CD4-positive, CD25-positive, alpha-beta regulatory T cell (primary cell): Measurements from ENCODE around the gene FBXO36. TPM values are rescaled to one million over a fixed set of nuclear protein-coding genes. Genes with fewer than 3 reads are reported as not detected.
"Not testable (repeated sequence)": the region's sequence is repeated elsewhere in the genome, so short reads cannot be mapped to it uniquely, and the experiment has no call there.

Source experiments
- ATAC-seq, 2 donors: fragments of 150-1000 bp; cut with Tn5 transposase; one replicate each; pipeline ENCODE4 v1.10.0; 2021; ENCODE audit warnings: low read depth in 2 of 2, moderate number of reproducible peaks in 2 of 2, moderate library complexity in 1 of 2
- DNase-seq, 3 donors: peaks; one replicate each; pipeline versions ENCODE4 v3.0.0 to v3.0.0-alpha.2; 2012 to 2022; ENCODE audit warnings: mixed read lengths in 1 of 3
- H3K27ac ChIP-seq: one replicate; pipeline ENCODE4 v1.7.0; 2013; ENCODE audit warnings: mild to moderate bottlenecking, low read length; ENCODE audit not compliant: insufficient read depth, poor library complexity, severe bottlenecking
- H3K27me3 ChIP-seq: one replicate; pipeline ENCODE4 v1.7.0; 2013; ENCODE audit warnings: low read length; ENCODE audit not compliant: control insufficient read depth, insufficient read depth
- H3K36me3 ChIP-seq: one replicate; pipeline ENCODE4 v1.7.0; 2013; ENCODE audit warnings: mild to moderate bottlenecking, low read length, moderate library complexity; ENCODE audit not compliant: control insufficient read depth, insufficient read depth
- H3K4me1 ChIP-seq: 2 replicates; pipeline ENCODE4 v1.7.0; 2013; ENCODE audit warnings: mild to moderate bottlenecking, low read length; ENCODE audit not compliant: insufficient read depth, control insufficient read depth, poor library complexity, severe bottlenecking
- H3K4me3 ChIP-seq: one replicate; pipeline ENCODE4 v1.7.0; 2013; ENCODE audit warnings: low read depth, mild to moderate bottlenecking, low read length, moderate library complexity
- H3K9me3 ChIP-seq, 2 experiments: 1 replicate in 1 of 2; 2 replicates in 1 of 2; pipeline ENCODE4 v1.7.0; 2013; ENCODE audit warnings: low read length in 2 of 2, mild to moderate bottlenecking in 1 of 2, moderate library complexity in 1 of 2; ENCODE audit not compliant: control insufficient read depth in 2 of 2
- H3K27ac Mint-ChIP-seq, 3 donors: one replicate each; pipeline ENCODE4 v1.8.0; 2020 to 2022; ENCODE audit warnings: mild to moderate bottlenecking in 3 of 3, mixed read lengths in 3 of 3, moderate library complexity in 2 of 3
- H3K27me3 Mint-ChIP-seq: one replicate; pipeline ENCODE4 v1.8.0; 2022; ENCODE audit warnings: mild to moderate bottlenecking, mixed read lengths
- H3K36me3 Mint-ChIP-seq: one replicate; pipeline ENCODE4 v1.8.0; 2020; ENCODE audit warnings: mixed read lengths
- H3K4me1 Mint-ChIP-seq, 4 donors: one replicate each; pipeline ENCODE4 v1.8.0; 2020 to 2022; ENCODE audit warnings: mixed read lengths in 4 of 4, mild to moderate bottlenecking in 1 of 4
- H3K4me3 Mint-ChIP-seq, 4 donors: one replicate each; pipeline ENCODE4 v1.8.0; 2020 to 2022; ENCODE audit warnings: mild to moderate bottlenecking in 4 of 4, mixed read lengths in 4 of 4, moderate library complexity in 3 of 4
- H3K9me3 Mint-ChIP-seq, 7 donors: one replicate each; pipeline ENCODE4 v1.8.0; 2020 to 2022; ENCODE audit warnings: mixed read lengths in 7 of 7, mild to moderate bottlenecking in 3 of 7, moderate library complexity in 2 of 7
- polyA plus RNA-seq, 4 donors: library from polyadenylated mRNA; unstranded; fragments of 300-500 nt; fragmentation: Illumina TruSeq; gene quantifications; one replicate each; pipeline ENCODE4 v1.2.3, GENCODE V29; 2021
- total RNA-seq: library from RNA; stranded (reverse); gene quantifications from one replicate; pipeline ENCODE4 v1.2.3, GENCODE V29; 2022

Gene FBXO36
- total and polyA plus RNA-seq, 5 donors from 2014 or later, result 0.72 to 1.3 (median 1.0) TPM

DNA sequence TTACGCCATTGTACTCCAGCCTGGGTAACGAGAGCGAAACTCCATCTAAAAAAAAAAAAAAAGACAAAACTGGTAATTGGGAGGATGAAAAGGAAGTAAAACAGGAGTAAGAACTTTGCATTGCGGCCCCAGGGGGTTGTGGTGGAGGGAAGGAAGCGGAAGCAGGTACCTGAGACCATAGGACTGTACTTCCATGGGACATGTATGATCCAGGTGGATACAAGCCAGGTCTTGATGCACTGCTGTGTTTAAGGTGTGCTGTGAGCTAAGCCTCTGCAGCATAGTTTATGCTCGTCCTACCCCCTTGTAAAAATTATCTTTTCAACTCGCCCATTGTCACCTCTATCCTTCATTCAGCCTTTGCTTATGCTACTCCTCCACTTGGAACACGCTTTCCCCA, 23.7 kb downstream of the FBXO36 start:
- H3K36me3 Mint-ChIP-seq, result no peaks in the 10 kb centered on the region
- Histone ChIP-seq H3K27me3 (no peaks in the 10 kb centered on the region), H3K4me3 (no peak overlapping the region), H3K4me1 (no peaks in the 10 kb centered on the region), H3K9me3 (no peaks in the 10 kb centered on the region), H3K27ac (no peak overlapping the region), H3K36me3 (no peaks in the 10 kb centered on the region)
- DNase-seq (no peak), ATAC-seq (no peak)
- no peak overlapping the region for H3K4me3 Mint-ChIP-seq
- peaks cover 0 to 3% (median 0%) of the 10 kb centered on the region in 4 donors for H3K4me1 Mint-ChIP-seq
- no peaks in the 10 kb centered on the region for H3K27me3 Mint-ChIP-seq
- peaks cover 0 to 2% (median 0%) of the 10 kb centered on the region in 7 donors for H3K9me3 Mint-ChIP-seq
- H3K27ac Mint-ChIP-seq, result peak overlapping the region in 1 of 3 donors; percentile 80

DNA sequence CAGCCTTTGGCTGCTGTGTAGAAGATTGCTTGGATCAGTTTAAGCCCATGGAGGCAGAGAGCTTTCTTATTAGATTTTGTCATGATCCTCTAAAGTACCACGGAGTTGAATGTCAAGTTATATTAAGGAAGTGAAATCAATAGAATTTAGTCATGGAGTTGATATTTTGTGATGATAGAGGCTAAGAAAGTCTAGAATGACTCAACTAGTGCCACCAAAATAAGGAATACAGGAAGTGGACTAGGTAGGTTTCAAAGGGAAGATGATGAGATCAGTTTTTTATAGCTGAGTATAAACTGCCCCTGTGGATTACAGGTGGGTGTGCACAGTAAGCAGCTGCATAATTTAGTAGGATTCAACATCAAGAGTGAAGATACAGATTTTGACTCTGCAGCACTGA, 25.2 kb downstream of the FBXO36 start:
- H3K27ac ChIP-seq, result no peak overlapping the region
- Mint-ChIP-seq H3K9me3 (no peaks in the 10 kb centered on the region), H3K36me3 (no peaks in the 10 kb centered on the region), H3K4me1 (peaks cover 0 to 3% (median 0%) of the 10 kb centered on the region in 4 donors), H3K27ac (no peak overlapping the region), H3K4me3 (no peak overlapping the region), H3K27me3 (no peaks in the 10 kb centered on the region)
- DNase-seq (no peak), ATAC-seq (no peak)
- no peaks in the 10 kb centered on the region for H3K4me1 ChIP-seq
- no peak overlapping the region for H3K4me3 ChIP-seq
- H3K36me3 ChIP-seq, result no peaks in the 10 kb centered on the region
- no peaks in the 10 kb centered on the region for H3K27me3 ChIP-seq
- no peaks in the 10 kb centered on the region for H3K9me3 ChIP-seq

DNA sequence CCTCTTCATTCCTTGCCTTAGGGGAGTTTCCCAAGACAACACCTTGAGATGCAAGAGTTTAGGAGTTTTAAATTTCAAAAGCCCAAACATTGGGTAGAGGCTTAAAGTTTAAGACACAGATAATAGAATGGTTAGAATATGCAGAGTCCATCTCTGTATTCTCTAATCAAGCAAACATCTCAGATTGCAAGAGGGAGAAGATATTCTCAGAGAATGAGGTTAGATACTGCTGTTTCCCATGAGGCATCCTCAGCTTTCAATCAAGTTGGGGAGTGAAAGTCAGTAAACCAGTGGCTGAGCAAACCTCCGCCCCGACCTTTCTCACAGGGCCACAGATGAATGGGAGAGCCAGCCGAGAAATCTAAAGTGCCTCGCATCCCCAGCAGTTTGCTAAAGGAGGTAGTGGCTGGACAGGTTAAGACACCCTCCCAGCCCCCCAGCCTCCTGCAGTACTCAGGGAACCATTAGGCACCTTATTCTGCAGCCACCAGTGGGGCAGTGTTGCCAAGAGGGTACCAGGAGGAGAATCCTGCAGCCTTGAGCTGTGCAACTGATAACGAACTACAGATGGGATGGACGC, 30.0 kb downstream of the FBXO36 start:
- Mint-ChIP-seq H3K9me3 (no peaks in the 10 kb centered on the region), H3K4me3 (no peak overlapping the region), H3K27ac (no peak overlapping the region), H3K4me1 (peaks cover 0 to 3% (median 0%) of the 10 kb centered on the region in 4 donors), H3K36me3 (no peaks in the 10 kb centered on the region), H3K27me3 (no peaks in the 10 kb centered on the region)
- Histone ChIP-seq H3K27ac (no peak overlapping the region), H3K4me1 (no peaks in the 10 kb centered on the region), H3K36me3 (no peaks in the 10 kb centered on the region), H3K4me3 (no peak overlapping the region), H3K27me3 (no peaks in the 10 kb centered on the region), H3K9me3 (no peaks in the 10 kb centered on the region)
- ATAC-seq, result no peak
- no peak for DNase-seq

DNA sequence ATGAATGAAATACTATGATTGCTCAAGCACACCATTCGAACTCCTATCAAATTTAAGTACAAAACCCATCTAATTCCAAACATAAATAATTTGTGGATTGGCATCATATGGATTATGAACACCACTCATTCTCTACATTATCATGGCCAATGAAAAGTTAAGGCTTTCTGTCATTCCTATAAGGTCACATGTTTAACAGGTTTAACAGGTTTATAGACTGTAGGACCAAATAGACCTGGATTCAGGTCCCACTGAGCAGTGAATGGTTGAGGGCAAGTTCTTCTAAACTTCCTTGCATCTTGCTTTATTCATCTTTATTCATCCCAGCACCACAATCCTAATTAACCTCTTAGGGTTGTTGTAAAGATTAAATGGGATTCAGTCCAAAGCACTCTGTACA, 33.4 kb downstream of the FBXO36 start:
- no peak overlapping the region for H3K4me3 ChIP-seq
- H3K36me3 Mint-ChIP-seq, result no peaks in the 10 kb centered on the region
- no peak for ATAC-seq
- DNase-seq, result no peak
- H3K9me3 Mint-ChIP-seq, result no peaks in the 10 kb centered on the region
- H3K36me3 ChIP-seq, result no peaks in the 10 kb centered on the region
- H3K4me1 Mint-ChIP-seq, result no peaks in the 10 kb centered on the region
- H3K4me3 Mint-ChIP-seq, result no peak overlapping the region
- H3K27ac ChIP-seq, result no peak overlapping the region
- no peak overlapping the region for H3K27ac Mint-ChIP-seq
- H3K9me3 ChIP-seq, result no peaks in the 10 kb centered on the region
- H3K4me1 ChIP-seq, result no peaks in the 10 kb centered on the region
- no peaks in the 10 kb centered on the region for H3K27me3 Mint-ChIP-seq
- H3K27me3 ChIP-seq, result no peaks in the 10 kb centered on the region

DNA sequence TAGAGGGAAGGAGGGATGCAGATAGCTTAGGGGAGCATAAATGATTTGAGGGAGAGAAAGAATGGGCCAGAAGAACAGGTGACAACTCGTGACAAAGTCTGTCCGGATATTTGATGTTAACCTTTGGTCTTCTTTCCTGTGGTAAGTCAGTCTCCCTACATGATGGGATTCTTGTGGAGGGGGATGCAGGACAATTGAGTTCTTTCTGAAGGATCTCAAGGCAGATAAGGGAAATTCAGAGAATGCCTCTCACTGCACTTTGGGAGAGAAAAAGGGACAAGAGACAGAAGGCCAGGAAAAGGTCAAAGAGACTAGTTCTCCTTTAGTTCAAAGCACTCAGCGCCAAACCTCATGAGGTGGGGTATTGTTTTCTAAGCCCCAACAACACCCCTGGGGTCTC, 34.2 kb downstream of the FBXO36 start:
- Histone ChIP-seq H3K9me3 (no peaks in the 10 kb centered on the region), H3K4me1 (no peaks in the 10 kb centered on the region), H3K36me3 (no peaks in the 10 kb centered on the region), H3K4me3 (no peak overlapping the region), H3K27me3 (no peaks in the 10 kb centered on the region), H3K27ac (no peak overlapping the region)
- DNase-seq (no peak), ATAC-seq (no peak)
- no peaks in the 10 kb centered on the region for H3K27me3 Mint-ChIP-seq
- H3K9me3 Mint-ChIP-seq, result no peaks in the 10 kb centered on the region
- peak overlapping the region in 1 of 3 donors; percentile 3 for H3K27ac Mint-ChIP-seq
- no peak overlapping the region for H3K4me3 Mint-ChIP-seq
- no peaks in the 10 kb centered on the region for H3K36me3 Mint-ChIP-seq
- H3K4me1 Mint-ChIP-seq, result no peaks in the 10 kb centered on the region

DNA sequence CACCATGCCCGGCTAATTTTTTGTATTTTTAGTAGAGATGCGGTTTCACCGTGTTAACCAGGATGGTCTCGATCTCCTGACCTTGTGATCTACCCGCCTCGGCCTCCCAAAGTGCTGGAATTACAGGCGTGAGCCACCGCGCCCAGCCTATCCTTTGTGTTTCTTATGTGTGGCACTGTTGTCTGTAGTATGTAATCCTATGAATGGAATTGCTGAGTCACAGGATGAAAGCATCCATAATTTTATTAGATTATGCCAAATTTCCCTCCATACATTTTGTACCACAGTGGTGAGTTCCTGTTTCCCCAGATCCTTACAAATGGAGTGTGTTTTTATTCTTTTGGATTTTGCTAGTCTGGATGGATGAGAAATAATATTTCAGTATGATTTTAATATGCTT, 41.3 kb downstream of the FBXO36 start:
- H3K4me1 Mint-ChIP-seq, H3K27me3 Mint-ChIP-seq, H3K4me1 ChIP-seq, ATAC-seq, H3K27ac ChIP-seq, H3K9me3 ChIP-seq, H3K27ac Mint-ChIP-seq, H3K36me3 ChIP-seq, H3K4me3 ChIP-seq, DNase-seq, H3K4me3 Mint-ChIP-seq, H3K9me3 Mint-ChIP-seq, H3K27me3 ChIP-seq, H3K36me3 Mint-ChIP-seq: not testable (repeated sequence)

DNA sequence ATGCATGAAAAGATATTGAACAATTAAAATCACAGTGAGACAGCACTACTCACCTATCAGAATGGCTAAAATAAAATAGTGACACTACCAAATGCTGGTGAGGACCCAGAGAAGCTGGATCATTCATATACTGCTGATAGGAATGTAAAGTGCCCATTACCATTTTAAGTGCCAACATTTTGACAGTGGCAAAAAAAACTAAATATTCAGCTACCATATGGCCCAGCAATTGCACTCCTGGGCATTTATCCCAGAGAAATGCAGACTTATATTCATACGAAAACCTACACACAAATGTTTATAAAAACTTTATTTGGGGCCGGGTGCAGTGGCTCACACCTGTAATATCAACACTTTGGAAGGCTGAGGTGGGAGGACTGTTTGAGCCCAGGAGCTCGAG, 47.6 kb downstream of the FBXO36 start:
- Mint-ChIP-seq H3K9me3 (peaks cover 0 to 2% (median 0%) of the 10 kb centered on the region in 7 donors), H3K36me3 (no peaks in the 10 kb centered on the region), H3K4me3 (no peak overlapping the region), H3K4me1 (peaks cover 0 to 4% (median 0%) of the 10 kb centered on the region in 4 donors), H3K27me3 (no peaks in the 10 kb centered on the region), H3K27ac (no peak overlapping the region)
- no peak overlapping the region for H3K27ac ChIP-seq
- no peak for ATAC-seq
- DNase-seq, result no peak
- H3K4me1 ChIP-seq, result no peaks in the 10 kb centered on the region
- H3K4me3 ChIP-seq, result no peak overlapping the region
- no peaks in the 10 kb centered on the region for H3K27me3 ChIP-seq
- H3K9me3 ChIP-seq, result no peaks in the 10 kb centered on the region
- H3K36me3 ChIP-seq, result no peaks in the 10 kb centered on the region

DNA sequence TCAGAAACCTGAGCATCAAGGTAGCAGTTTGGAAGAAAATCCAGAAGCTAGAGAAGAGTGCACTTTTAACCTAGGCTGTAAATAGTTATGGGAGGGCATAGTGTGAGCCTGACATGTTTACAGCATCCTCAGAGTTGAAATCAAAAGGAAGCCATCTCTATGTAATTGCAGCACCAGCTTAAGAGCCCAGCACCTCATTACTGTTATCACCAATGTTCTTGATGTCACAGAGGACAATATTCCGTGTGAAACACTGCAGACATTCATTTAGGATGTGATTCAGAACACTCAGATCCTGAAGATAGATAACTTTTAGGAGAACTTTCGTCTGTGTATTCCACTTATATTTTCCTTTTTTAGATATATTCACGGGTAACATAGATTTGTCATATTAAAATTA, 48.1 kb downstream of the FBXO36 start:
- Mint-ChIP-seq H3K36me3 (no peaks in the 10 kb centered on the region), H3K4me3 (no peak overlapping the region), H3K4me1 (peaks cover 0 to 4% (median 0%) of the 10 kb centered on the region in 4 donors), H3K9me3 (peaks cover 0 to 2% (median 0%) of the 10 kb centered on the region in 7 donors), H3K27me3 (no peaks in the 10 kb centered on the region), H3K27ac (no peak overlapping the region)
- DNase-seq, result no peak
- Histone ChIP-seq H3K4me3 (no peak overlapping the region), H3K27me3 (no peaks in the 10 kb centered on the region), H3K9me3 (no peaks in the 10 kb centered on the region), H3K27ac (no peak overlapping the region), H3K4me1 (no peaks in the 10 kb centered on the region), H3K36me3 (no peaks in the 10 kb centered on the region)
- no peak for ATAC-seq
